SU-DHL-6 (cell line): Measurements from ENCODE around the gene NCKAP5.

Experiments
- H2AFZ ChIP-seq: fragments of 200-600 bp; sonication (generic); 2 replicates; pipeline ENCODE4 v1.6.1; 2014; ENCODE audit warnings: low read depth, mild to moderate bottlenecking, moderate library complexity, mixed read lengths, antibody characterized with exemption, low read length; ENCODE audit not compliant: severe bottlenecking
- H3F3A ChIP-seq: fragments of 200-600 bp; shearing (Covaris generic); 2 replicates; pipeline ENCODE4 v1.6.0; 2016; ENCODE audit warnings: antibody characterized with exemption, mild to moderate bottlenecking; ENCODE audit not compliant: insufficient read depth
- H3K27ac ChIP-seq: fragments of 200-600 bp; sonication (generic); 2 replicates; pipeline ENCODE4 v1.5.1; 2016; ENCODE audit warnings: low read depth, mild to moderate bottlenecking, low read length, moderate library complexity, mixed read lengths
- H3K27me3 ChIP-seq: fragments of 200-600 bp; sonication (generic), shearing (Covaris generic); 2 replicates; pipeline ENCODE4 v1.6.0; 2014; ENCODE audit warnings: mild to moderate bottlenecking, low read length
- H3K36me3 ChIP-seq: fragments of 200-600 bp; sonication (generic); 2 replicates; pipeline ENCODE4 v1.6.1; 2014; ENCODE audit warnings: mild to moderate bottlenecking, low read length, mixed read lengths
- H3K4me2 ChIP-seq: fragments of 300-600, 200-600 bp; shearing (Covaris generic), sonication (generic); 2 replicates; pipeline ENCODE4 v1.6.0; 2014; ENCODE audit warnings: low read length, low read depth, mild to moderate bottlenecking; ENCODE audit not compliant: poor library complexity, severe bottlenecking
- H3K4me3 ChIP-seq: fragments of 200-600 bp; sonication (generic); 2 replicates; pipeline ENCODE4 v1.5.1; 2014; ENCODE audit warnings: antibody characterized with exemption, low read length, mild to moderate bottlenecking, mixed read lengths; ENCODE audit not compliant: insufficient read depth, poor library complexity, severe bottlenecking
- H3K79me2 ChIP-seq: fragments of 200-600 bp; sonication (generic); 2 replicates; pipeline ENCODE4 v1.6.1; 2014; ENCODE audit warnings: mild to moderate bottlenecking, low read length, moderate library complexity; ENCODE audit not compliant: insufficient read depth
- H3K9ac ChIP-seq: fragments of 200-600 bp; sonication (generic); 2 replicates; pipeline ENCODE4 v1.7.0; 2014; ENCODE audit warnings: mild to moderate bottlenecking, low read length
- H3K9me2 ChIP-seq: fragments of 200-600 bp; sonication (generic); replicated peaks from 2 replicates; pipeline ENCODE4 v1.6.1; 2014; ENCODE audit warnings: low read length; ENCODE audit not compliant: insufficient read depth
- H3K9me3 ChIP-seq: fragments of 200-600 bp; sonication (generic); 2 replicates; pipeline ENCODE4 v1.6.1; 2014; ENCODE audit warnings: low read length, mixed read lengths; ENCODE audit not compliant: insufficient read depth
- H4K20me1 ChIP-seq: fragments of 200-600 bp; sonication (generic); 2 replicates; pipeline ENCODE4 v1.6.1; 2014; ENCODE audit warnings: low read depth, mild to moderate bottlenecking, antibody characterized with exemption, low read length, moderate library complexity, mixed read lengths
- EZH2phosphoT487 ChIP-seq: fragments of 200-600 bp; sonication (generic), shearing (Covaris generic); conservative IDR thresholded peaks from 2 replicates; pipeline ENCODE4 v1.6.1; 2018; ENCODE audit warnings: mild to moderate bottlenecking, antibody characterized with exemption, low read length, moderate library complexity, mixed read lengths
- TF ChIP-seq, protein P1 (sequence below): fragments of 200-600 bp; sonication (generic); IDR thresholded peaks from one replicate; pipeline ENCODE4 v1.5.1; 2017; ENCODE audit warnings: antibody characterized with exemption, mild to moderate bottlenecking, low read length, moderate library complexity; ENCODE audit not compliant: insufficient read depth, poor library complexity, severe bottlenecking

The NCKAP5 gene

DNA sequence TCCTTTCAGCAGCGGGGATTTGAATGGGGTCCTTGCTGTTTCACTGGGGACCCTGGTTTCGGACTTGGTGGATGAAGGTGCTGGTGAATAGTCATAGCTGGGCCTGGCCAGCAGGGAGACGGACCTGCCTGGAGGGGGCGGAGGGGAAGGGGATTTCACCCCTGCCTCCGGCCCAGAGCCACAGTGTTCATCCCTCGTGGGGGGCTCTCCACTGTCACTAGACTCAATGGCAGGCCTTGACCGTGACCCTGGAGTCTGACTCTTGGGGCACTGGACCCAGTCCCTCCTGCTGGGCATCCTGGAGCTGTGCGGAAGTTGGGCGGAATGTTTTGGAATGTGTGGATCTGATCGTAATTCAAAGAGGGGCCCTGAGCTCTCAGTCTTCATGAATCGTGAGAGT lies 784.4 kb downstream of the NCKAP5 start:
- H2AFZ ChIP-seq: no peak overlapping the region
- TF ChIP-seq EZH2phosphoT487: no peak
- TF ChIP-seq, protein P1, sequence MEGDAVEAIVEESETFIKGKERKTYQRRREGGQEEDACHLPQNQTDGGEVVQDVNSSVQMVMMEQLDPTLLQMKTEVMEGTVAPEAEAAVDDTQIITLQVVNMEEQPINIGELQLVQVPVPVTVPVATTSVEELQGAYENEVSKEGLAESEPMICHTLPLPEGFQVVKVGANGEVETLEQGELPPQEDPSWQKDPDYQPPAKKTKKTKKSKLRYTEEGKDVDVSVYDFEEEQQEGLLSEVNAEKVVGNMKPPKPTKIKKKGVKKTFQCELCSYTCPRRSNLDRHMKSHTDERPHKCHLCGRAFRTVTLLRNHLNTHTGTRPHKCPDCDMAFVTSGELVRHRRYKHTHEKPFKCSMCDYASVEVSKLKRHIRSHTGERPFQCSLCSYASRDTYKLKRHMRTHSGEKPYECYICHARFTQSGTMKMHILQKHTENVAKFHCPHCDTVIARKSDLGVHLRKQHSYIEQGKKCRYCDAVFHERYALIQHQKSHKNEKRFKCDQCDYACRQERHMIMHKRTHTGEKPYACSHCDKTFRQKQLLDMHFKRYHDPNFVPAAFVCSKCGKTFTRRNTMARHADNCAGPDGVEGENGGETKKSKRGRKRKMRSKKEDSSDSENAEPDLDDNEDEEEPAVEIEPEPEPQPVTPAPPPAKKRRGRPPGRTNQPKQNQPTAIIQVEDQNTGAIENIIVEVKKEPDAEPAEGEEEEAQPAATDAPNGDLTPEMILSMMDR: no peak
- no peaks in the 10 kb centered on the region for H3K36me3 ChIP-seq
- H3K9me3 ChIP-seq: no peaks in the 10 kb centered on the region
- H3K27ac ChIP-seq: no peak overlapping the region
- no peak overlapping the region for H3K9ac ChIP-seq
- no peaks in the 10 kb centered on the region for H3K79me2 ChIP-seq
- H3K4me2 ChIP-seq: no peak overlapping the region
- H3K4me3 ChIP-seq: no peak overlapping the region
- no peaks in the 10 kb centered on the region for H3F3A ChIP-seq
- H3K27me3 ChIP-seq: no peaks in the 10 kb centered on the region
- no peaks in the 10 kb centered on the region for H3K9me2 ChIP-seq
- no peaks in the 10 kb centered on the region for H4K20me1 ChIP-seq

DNA sequence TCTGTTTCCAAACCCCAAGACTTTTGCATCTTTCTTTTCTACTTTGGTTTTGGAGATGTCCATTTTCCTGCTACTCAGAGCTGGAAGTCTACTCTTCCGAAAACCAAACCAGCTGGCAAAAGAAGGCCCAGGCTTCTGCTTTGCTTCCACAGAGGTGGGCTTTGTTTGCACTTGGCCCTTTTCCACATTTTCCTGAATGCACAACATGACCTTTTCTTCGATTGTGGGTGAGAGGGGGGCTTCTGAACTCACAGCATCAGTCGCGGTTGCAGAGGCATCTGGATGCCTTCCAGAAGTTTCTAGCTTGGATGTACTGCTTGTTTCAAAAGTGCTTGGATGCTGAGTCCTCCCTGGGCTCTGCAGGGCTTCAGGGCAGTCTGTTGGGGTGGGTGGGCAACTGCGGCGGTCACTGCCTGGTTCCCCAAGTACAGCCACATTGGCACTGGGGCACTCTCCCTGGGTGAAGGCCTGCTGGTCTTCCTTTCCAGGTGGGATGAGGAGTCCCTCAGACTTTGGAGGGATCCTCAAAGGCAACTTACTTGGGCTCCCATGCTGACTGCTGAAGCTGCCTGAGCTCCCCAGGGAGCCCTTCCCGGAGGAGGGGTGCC lies 786.0 kb downstream of the NCKAP5 start:
- no peaks in the 10 kb centered on the region for H3K9me2 ChIP-seq
- H3K4me3 ChIP-seq: no peak overlapping the region
- no peaks in the 10 kb centered on the region for H3F3A ChIP-seq
- no peaks in the 10 kb centered on the region for H4K20me1 ChIP-seq
- no peak overlapping the region for H3K4me2 ChIP-seq
- H3K9me3 ChIP-seq: no peaks in the 10 kb centered on the region
- no peak overlapping the region for H2AFZ ChIP-seq
- H3K9ac ChIP-seq: no peak overlapping the region
- no peaks in the 10 kb centered on the region for H3K36me3 ChIP-seq
- no peak for TF ChIP-seq EZH2phosphoT487
- TF ChIP-seq, protein P1: no peak
- H3K27ac ChIP-seq: no peak overlapping the region
- no peaks in the 10 kb centered on the region for H3K27me3 ChIP-seq
- H3K79me2 ChIP-seq: no peaks in the 10 kb centered on the region

DNA sequence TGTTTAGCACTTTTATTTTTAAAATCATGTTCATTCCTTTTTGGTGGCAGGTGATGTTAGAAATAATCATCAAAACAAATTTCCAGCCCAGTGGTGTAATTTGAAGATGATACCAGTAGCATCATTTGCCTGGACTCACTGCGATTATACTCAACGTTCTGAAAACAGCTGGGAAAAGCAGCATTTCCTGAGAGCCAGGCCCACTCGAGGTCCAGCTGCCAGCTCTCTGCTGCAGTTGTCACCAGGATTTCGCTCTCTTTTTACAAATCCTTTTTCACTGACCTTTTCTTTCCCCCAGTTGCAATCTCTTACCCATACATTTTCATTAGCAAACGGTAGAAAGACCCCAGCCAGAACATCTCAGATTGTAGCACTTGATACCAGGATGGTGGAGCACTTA lies 787.6 kb downstream of the NCKAP5 start:
- Histone ChIP-seq H3K9me3 (no peaks in the 10 kb centered on the region), H3K27me3 (no peaks in the 10 kb centered on the region), H3K79me2 (no peaks in the 10 kb centered on the region), H3K36me3 (no peaks in the 10 kb centered on the region), H4K20me1 (no peaks in the 10 kb centered on the region), H2AFZ (no peak overlapping the region), H3K4me3 (no peak overlapping the region), H3K4me2 (no peak overlapping the region), H3K27ac (no peak overlapping the region), H3K9ac (no peak overlapping the region), H3K9me2 (no peaks in the 10 kb centered on the region), H3F3A (no peaks in the 10 kb centered on the region)
- no peak for TF ChIP-seq EZH2phosphoT487
- TF ChIP-seq, protein P1: no peak
